HUES6 (cell line): Measurements from ENCODE around the gene SPECC1.

ENCODE experiments used
- H3K27ac ChIP-seq: 2 replicates; pipeline ENCODE4 v1.7.0; 2013; ENCODE audit warnings: low read depth, mild to moderate bottlenecking, low read length, inconsistent platforms
- H3K27me3 ChIP-seq: 2 replicates; pipeline ENCODE4 v1.6.1; 2013; ENCODE audit warnings: low read length; ENCODE audit not compliant: control insufficient read depth, insufficient read depth
- H3K36me3 ChIP-seq: 2 replicates; pipeline ENCODE4 v1.6.1; 2013; ENCODE audit warnings: low read length; ENCODE audit not compliant: control insufficient read depth, insufficient read depth
- H3K4me1 ChIP-seq: 2 replicates; pipeline ENCODE4 v1.6.1; 2013; ENCODE audit warnings: low read length; ENCODE audit not compliant: control insufficient read depth, insufficient read depth
- H3K4me3 ChIP-seq: 2 replicates; pipeline ENCODE4 v1.5.1; 2013; ENCODE audit warnings: low read depth, low read length
- H3K9ac ChIP-seq: one replicate; pipeline ENCODE4 v1.6.1; 2013; ENCODE audit warnings: mild to moderate bottlenecking, low read length
- H3K9me3 ChIP-seq: 2 replicates; pipeline ENCODE4 v1.6.1; 2013; ENCODE audit warnings: low read depth, low read length; ENCODE audit not compliant: control insufficient read depth, insufficient read depth

Gene SPECC1

GRCh38 chr17:19987897-19988296, 21.3 kb upstream of the SPECC1 start:
- no peak overlapping the region for H3K9ac ChIP-seq
- no peak overlapping the region for H3K4me3 ChIP-seq
- no peaks in the 10 kb centered on the region for H3K36me3 ChIP-seq
- peaks cover 12% of the 10 kb centered on the region for H3K4me1 ChIP-seq
- no peak overlapping the region for H3K27ac ChIP-seq
- H3K9me3 ChIP-seq = no peaks in the 10 kb centered on the region
- no peaks in the 10 kb centered on the region for H3K27me3 ChIP-seq

GRCh38 chr17:19991252-19991885, 17.8 kb upstream of the SPECC1 start:
- H3K4me1 ChIP-seq = peaks cover 12% of the 10 kb centered on the region
- H3K27me3 ChIP-seq = no peaks in the 10 kb centered on the region
- H3K36me3 ChIP-seq = no peaks in the 10 kb centered on the region
- H3K9me3 ChIP-seq = no peaks in the 10 kb centered on the region
- H3K4me3 ChIP-seq = no peak overlapping the region
- no peak overlapping the region for H3K9ac ChIP-seq
- no peak overlapping the region for H3K27ac ChIP-seq

- Histone ChIP-seq H3K36me3 (no peaks in the 10 kb centered on the region), H3K9ac (peak overlapping the region; percentile 67), H3K27me3 (no peaks in the 10 kb centered on the region), H3K4me3 (peak overlapping the region; percentile 28), H3K4me1 (no peaks in the 10 kb centered on the region), H3K9me3 (no peaks in the 10 kb centered on the region), H3K27ac (no peak overlapping the region)
Observed at GRCh38 chr17:19992803-19993713, 16.1 kb upstream of the SPECC1 start.

GRCh38 chr17:19996086-19996485, 13.1 kb upstream of the SPECC1 start:
- H3K27ac ChIP-seq = no peak overlapping the region
- H3K4me1 ChIP-seq = no peaks in the 10 kb centered on the region
- no peaks in the 10 kb centered on the region for H3K27me3 ChIP-seq
- no peak overlapping the region for H3K4me3 ChIP-seq
- no peak overlapping the region for H3K9ac ChIP-seq
- no peaks in the 10 kb centered on the region for H3K9me3 ChIP-seq
- H3K36me3 ChIP-seq = no peaks in the 10 kb centered on the region

- no peak overlapping the region for H3K9ac ChIP-seq
- no peaks in the 10 kb centered on the region for H3K9me3 ChIP-seq
- no peaks in the 10 kb centered on the region for H3K36me3 ChIP-seq
- H3K27me3 ChIP-seq = no peaks in the 10 kb centered on the region
- H3K27ac ChIP-seq = no peak overlapping the region
- H3K4me3 ChIP-seq = no peak overlapping the region
- H3K4me1 ChIP-seq = no peaks in the 10 kb centered on the region
Observed at GRCh38 chr17:19996502-19996901, 12.7 kb upstream of the SPECC1 start.

- H3K9me3 ChIP-seq = no peaks in the 10 kb centered on the region
- H3K27me3 ChIP-seq = peaks cover 43% of the 10 kb centered on the region
- 0 out of 2 replicates have a peak, but pooled peaks cover 3% of the 10 kb centered on the region for H3K4me1 ChIP-seq
- H3K27ac ChIP-seq = no peak overlapping the region
- H3K9ac ChIP-seq = peak overlapping the region; percentile 54
- H3K36me3 ChIP-seq = no peaks in the 10 kb centered on the region
- peak overlapping the region; percentile 93 for H3K4me3 ChIP-seq
Observed at GRCh38 chr17:20008242-20009051, 712 bp upstream of the SPECC1 start.

GRCh38 chr17:20009052-20009301, 182 bp upstream of the SPECC1 start:
- no peak overlapping the region for H3K27ac ChIP-seq
- H3K36me3 ChIP-seq = no peaks in the 10 kb centered on the region
- H3K4me3 ChIP-seq = peak overlapping the region; percentile 93
- peak overlapping the region; percentile 54 for H3K9ac ChIP-seq
- peaks cover 43% of the 10 kb centered on the region for H3K27me3 ChIP-seq
- 0 out of 2 replicates have a peak, but pooled peaks cover 3% of the 10 kb centered on the region for H3K4me1 ChIP-seq
- H3K9me3 ChIP-seq = 0 out of 2 replicates have a peak, but pooled peaks cover 4% of the 10 kb centered on the region

GRCh38 chr17:20010099-20010863, 1.1 kb downstream of the SPECC1 start:
- Histone ChIP-seq H3K36me3 (no peaks in the 10 kb centered on the region), H3K9me3 (0 out of 2 replicates have a peak, but pooled peaks cover 4% of the 10 kb centered on the region), H3K4me3 (peak overlapping the region; percentile 93), H3K4me1 (0 out of 2 replicates have a peak, but pooled peaks cover 3% of the 10 kb centered on the region), H3K27me3 (peaks cover 43% of the 10 kb centered on the region), H3K9ac (no peak overlapping the region), H3K27ac (no peak overlapping the region)

- Histone ChIP-seq H3K27ac (no peak overlapping the region), H3K9ac (no peak overlapping the region), H3K4me3 (0 out of 2 replicates have a peak overlapping the region, but pooled peaks have one; percentile 93)
Observed at GRCh38 chr17:20010936-20011335, 1.8 kb downstream of the SPECC1 start.

GRCh38 chr17:20012017-20012536, 2.9 kb downstream of the SPECC1 start:
- no peak overlapping the region for H3K9ac ChIP-seq
- 0 out of 2 replicates have a peak, but pooled peaks cover 4% of the 10 kb centered on the region for H3K9me3 ChIP-seq
- H3K27me3 ChIP-seq = peaks cover 43% of the 10 kb centered on the region
- no peaks in the 10 kb centered on the region for H3K36me3 ChIP-seq
- no peak overlapping the region for H3K4me3 ChIP-seq
- H3K27ac ChIP-seq = no peak overlapping the region
- 0 out of 2 replicates have a peak, but pooled peaks cover 3% of the 10 kb centered on the region for H3K4me1 ChIP-seq

More at GRCh38 chr17:20010936-20011335, 1.8 kb downstream of the SPECC1 start:
- H3K27me3 ChIP-seq = peaks cover 43% of the 10 kb centered on the region
- H3K4me1 ChIP-seq = 0 out of 2 replicates have a peak, but pooled peaks cover 3% of the 10 kb centered on the region
- no peaks in the 10 kb centered on the region for H3K36me3 ChIP-seq
- H3K9me3 ChIP-seq = 0 out of 2 replicates have a peak, but pooled peaks cover 4% of the 10 kb centered on the region
